PC-9 (cell line): ENCODE results near the gene RASGRF1. TPM values are rescaled to one million over a fixed set of nuclear protein-coding genes. Genes with fewer than 3 reads are reported as not detected.

Experiments
- BruUV-seq: library from RNA; stranded (reverse); fragments of 400-500 nt; replicated peaks from 2 replicates; lab custom pipeline; 2021; lab: Mats Ljungman, UMichigan
- CTCF ChIA-PET: fragments of 300-600 bp; sonication (Branson Sonifier 250); formaldehyde crosslinking; loops from one replicate; lab custom pipeline; 2022; ENCODE audit warnings: antibody characterized with exemption; lab: Charles Lee
- POLR2A ChIA-PET: fragments of 300-600 bp; sonication (Branson Sonifier 250); formaldehyde crosslinking; loops from one replicate; lab custom pipeline; 2022; ENCODE audit warnings: antibody characterized with exemption; ENCODE audit not compliant: unreplicated experiment; lab: Charles Lee
- DNase-seq, 2 experiments: peaks; one replicate each; pipeline versions ENCODE4 v3.0.0 to v3.0.0-alpha.2; 2015 to 2022; ENCODE audit warnings: mixed read lengths in 1 of 2
- H2AFZ ChIP-seq: fragments of 200-600 bp; sonication (generic); 2 replicates; pipeline ENCODE4 v1.8.1; 2017; ENCODE audit warnings: antibody characterized with exemption
- H3F3A ChIP-seq: fragments of 200-600 bp; sonication (generic); 2 replicates; pipeline ENCODE4 v1.8.1; 2017; ENCODE audit warnings: antibody characterized with exemption, mild to moderate bottlenecking, low read depth; ENCODE audit not compliant: insufficient read depth
- H3K27ac ChIP-seq: fragments of 200-600 bp; sonication (generic); 2 replicates; pipeline ENCODE4 v1.6.1; 2016; ENCODE audit warnings: mixed run types
- H3K27me3 ChIP-seq: fragments of 200-600 bp; sonication (generic); 2 replicates; pipeline ENCODE4 v1.6.1; 2016; ENCODE audit warnings: low read depth, mixed run types; ENCODE audit not compliant: insufficient read depth
- H3K36me3 ChIP-seq: fragments of 200-600 bp; sonication (generic); 2 replicates; pipeline ENCODE4 v1.6.1; 2016; ENCODE audit warnings: low read depth, mixed run types
- H3K4me1 ChIP-seq: fragments of 200-600 bp; sonication (generic); replicated peaks from 2 replicates; pipeline ENCODE4 v1.6.1; 2016; ENCODE audit warnings: mixed run types; ENCODE audit not compliant: insufficient read depth
- H3K4me2 ChIP-seq: fragments of 200-600 bp; sonication (generic); 2 replicates; pipeline ENCODE4 v1.6.1; 2017; ENCODE audit warnings: mixed run types
- H3K4me3 ChIP-seq: fragments of 200-600 bp; sonication (generic); 2 replicates; pipeline ENCODE4 v1.6.1; 2016; ENCODE audit warnings: mixed run types
- H3K79me2 ChIP-seq: fragments of 200-600 bp; sonication (generic); 2 replicates; pipeline ENCODE4 v1.6.1; 2017; ENCODE audit warnings: low read depth, mixed run types
- H3K9me2 ChIP-seq: fragments of 200-600 bp; sonication (generic); 2 replicates; pipeline ENCODE4 v1.8.1; 2017; ENCODE audit warnings: mild to moderate bottlenecking; ENCODE audit not compliant: insufficient read depth
- H3K9me3 ChIP-seq: fragments of 200-600 bp; sonication (generic); 2 replicates; pipeline ENCODE4 v1.8.1; 2016; ENCODE audit warnings: low read depth; ENCODE audit not compliant: insufficient read depth
- H4K20me1 ChIP-seq: fragments of 200-600 bp; sonication (generic); 2 replicates; pipeline ENCODE4 v1.8.1; 2017; ENCODE audit not compliant: insufficient read depth
- CTCF ChIP-seq: fragments of 200-600 bp; sonication (generic); conservative IDR thresholded peaks from 2 replicates; pipeline ENCODE4 v1.6.1; 2017; ENCODE audit warnings: mixed run types, antibody characterized with exemption, mild to moderate bottlenecking, moderate library complexity
- EZH2 ChIP-seq: fragments of 200-600 bp; sonication (generic); IDR thresholded peaks from 2 replicates; pipeline ENCODE4 v1.8.0; 2017; ENCODE audit warnings: antibody characterized with exemption, low read depth
- intact Hi-C: fragments of 100-400 bp; cut with micrococcal nuclease; formaldehyde crosslinking; loops from one replicate; pipeline ENCODE4 v1.10.0; 2022; ENCODE audit not compliant: unreplicated experiment
- total RNA-seq: library from RNA; stranded (reverse); gene quantifications from 2 replicates; pipeline ENCODE4 v1.2.3, GENCODE V29; 2021

RASGRF1 gene
- total RNA-seq, 1 experiment from 2014 or later = 6.0 TPM

- Histone ChIP-seq H3K9me2 (no peaks in the 10 kb centered on the region), H2AFZ (no peak overlapping the region), H3K9me3 (no peaks in the 10 kb centered on the region), H3F3A (no peaks in the 10 kb centered on the region), H3K27ac (no peak overlapping the region), H3K79me2 (no peaks in the 10 kb centered on the region), H3K4me1 (no peaks in the 10 kb centered on the region), H3K27me3 (peaks cover 25% of the 10 kb centered on the region), H3K4me2 (no peak overlapping the region), H4K20me1 (no peaks in the 10 kb centered on the region), H3K36me3 (no peaks in the 10 kb centered on the region), H3K4me3 (no peak overlapping the region)
- intact Hi-C loops = no loop called here
- TF ChIP-seq CTCF (no peak), EZH2 (no peak)
- DNase-seq = no peak
- BruUV-seq = no TSS peak
- ChIA-PET CTCF (no interaction called here), POLR2A (no interaction called here)
These were observed 36.7 kb downstream of the RASGRF1 start for GRCh38 chr15:79053894-79054293.

GRCh38 chr15:79051941-79052731, 38.4 kb downstream of the RASGRF1 start:
- Histone ChIP-seq H3K36me3 (no peaks in the 10 kb centered on the region), H3K27ac (no peak overlapping the region), H3K9me3 (no peaks in the 10 kb centered on the region), H2AFZ (no peak overlapping the region), H3K4me3 (no peak overlapping the region), H3K79me2 (no peaks in the 10 kb centered on the region), H3F3A (no peaks in the 10 kb centered on the region), H3K9me2 (no peaks in the 10 kb centered on the region), H3K27me3 (peaks cover 14% of the 10 kb centered on the region), H3K4me1 (no peaks in the 10 kb centered on the region), H3K4me2 (no peak overlapping the region), H4K20me1 (no peaks in the 10 kb centered on the region)
- CTCF ChIA-PET = no interaction called here
- BruUV-seq = no TSS peak
- no peak for TF ChIP-seq EZH2
- no peak for TF ChIP-seq CTCF
- intact Hi-C loops = no loop called here
- no peak for DNase-seq
- POLR2A ChIA-PET = no interaction called here

GRCh38 chr15:79051029-79051428, 39.6 kb downstream of the RASGRF1 start:
- TF ChIP-seq CTCF = no peak
- no peak for TF ChIP-seq EZH2
- Histone ChIP-seq H2AFZ (no peak overlapping the region), H3K27ac (no peak overlapping the region), H4K20me1 (no peaks in the 10 kb centered on the region), H3K4me2 (no peak overlapping the region), H3K9me3 (no peaks in the 10 kb centered on the region), H3F3A (no peaks in the 10 kb centered on the region), H3K79me2 (no peaks in the 10 kb centered on the region), H3K4me1 (no peaks in the 10 kb centered on the region), H3K27me3 (peaks cover 7% of the 10 kb centered on the region), H3K36me3 (no peaks in the 10 kb centered on the region), H3K4me3 (no peak overlapping the region), H3K9me2 (no peaks in the 10 kb centered on the region)
- no TSS peak for BruUV-seq
- ChIA-PET POLR2A (no interaction called here), CTCF (no interaction called here)
- no peak for DNase-seq
- intact Hi-C loops = no loop called here
